ENCODE results near the gene FOXJ3.

FOXJ3 gene

GRCh38 chr1:42311138-42311537, 23.9 kb downstream of the FOXJ3 start:
- no peak for DNase-seq (ENCODE audit: low read depth)

GRCh38 chr1:42306977-42307376, 28.1 kb downstream of the FOXJ3 start:
- DNase-seq (ENCODE audit: low read depth) = no peak

- DNase-seq (ENCODE audit: low read depth) = no peak
These were observed 29.4 kb downstream of the FOXJ3 start for GRCh38 chr1:42305639-42306038.

- DNase-seq (ENCODE audit: low read depth) = no peak
These were observed 33.0 kb downstream of the FOXJ3 start for GRCh38 chr1:42302034-42302433.

GRCh38 chr1:42298520-42298919, 36.5 kb downstream of the FOXJ3 start:
- no peak for DNase-seq (ENCODE audit: low read depth)

- DNase-seq (ENCODE audit: low read depth) = no peak
These were observed 39.2 kb downstream of the FOXJ3 start for GRCh38 chr1:42295816-42296215.

- DNase-seq (ENCODE audit: low read depth) = no peak
These were observed 44.9 kb downstream of the FOXJ3 start for GRCh38 chr1:42290130-42290529.

GRCh38 chr1:42288311-42288985, 46.6 kb downstream of the FOXJ3 start:
- no peak for DNase-seq (ENCODE audit: low read depth)

- DNase-seq (ENCODE audit: low read depth) = no peak
These were observed 52.0 kb downstream of the FOXJ3 start for GRCh38 chr1:42282867-42283583.

GRCh38 chr1:42282024-42282579, 52.9 kb downstream of the FOXJ3 start:
- no peak for DNase-seq (ENCODE audit: low read depth)

GRCh38 chr1:42280821-42281220, 54.2 kb downstream of the FOXJ3 start:
- no peak for DNase-seq (ENCODE audit: low read depth)

- DNase-seq (ENCODE audit: low read depth) = no peak
These were observed 56.0 kb downstream of the FOXJ3 start for GRCh38 chr1:42279055-42279454.

- no peak for DNase-seq (ENCODE audit: low read depth)
These were observed 62.1 kb downstream of the FOXJ3 start for GRCh38 chr1:42272920-42273319.

GRCh38 chr1:42267904-42268303, 67.1 kb downstream of the FOXJ3 start:
- no peak for DNase-seq (ENCODE audit: low read depth)

GRCh38 chr1:42266253-42267135, 68.5 kb downstream of the FOXJ3 start:
- DNase-seq (ENCODE audit: low read depth) = no peak

- no peak for DNase-seq (ENCODE audit: low read depth)
These were observed 70.4 kb downstream of the FOXJ3 start for GRCh38 chr1:42264511-42265190.

GRCh38 chr1:42263019-42263418, 72.0 kb downstream of the FOXJ3 start:
- no peak for DNase-seq (ENCODE audit: low read depth)

GRCh38 chr1:42260376-42261070, 74.5 kb downstream of the FOXJ3 start:
- DNase-seq (ENCODE audit: low read depth) = no peak

GRCh38 chr1:42259739-42260064, 75.3 kb downstream of the FOXJ3 start:
- DNase-seq (ENCODE audit: low read depth) = no peak

- no peak for DNase-seq (ENCODE audit: low read depth)
These were observed 75.8 kb downstream of the FOXJ3 start for GRCh38 chr1:42259059-42259738.

GRCh38 chr1:42258218-42258617, 76.8 kb downstream of the FOXJ3 start:
- DNase-seq (ENCODE audit: low read depth) = no peak

Data from stimulated activated CD8-positive, alpha-beta memory T cell treated with anti-CD3 and anti-CD28 coated beads, Interleukin-4, amount 100 ng/mL, for 24 hours (primary cell).